HG03159 (cell line): ENCODE results near the gene FYB1.

Source experiments
- ATAC-seq: cut with Tn5 transposase; IDR thresholded peaks from one replicate; pipeline ENCODE4 v1.9.1; 2021; ENCODE audit warnings: mild to moderate bottlenecking, moderate library complexity; ENCODE audit not compliant: unreplicated experiment

The FYB1 gene

GRCh38 chr5:39099831-39100230 is 119.5 kb downstream of the FYB1 start:
- no peak for ATAC-seq

GRCh38 chr5:39093352-39093751 is 126.0 kb downstream of the FYB1 start:
- ATAC-seq = no peak

GRCh38 chr5:39092581-39093351 is 126.6 kb downstream of the FYB1 start:
- no peak for ATAC-seq

GRCh38 chr5:39091940-39092580 is 127.3 kb downstream of the FYB1 start:
- ATAC-seq = no peak

GRCh38 chr5:39083968-39084367 is 135.4 kb downstream of the FYB1 start:
- no peak for ATAC-seq

- ATAC-seq = no peak
Observed at GRCh38 chr5:39082995-39083394, 136.4 kb downstream of the FYB1 start.

- ATAC-seq = no peak
Observed at GRCh38 chr5:39080597-39081204, 138.7 kb downstream of the FYB1 start.

- no peak for ATAC-seq
Observed at GRCh38 chr5:39080168-39080567, 139.2 kb downstream of the FYB1 start.

- ATAC-seq = no peak
Observed at GRCh38 chr5:39079147-39079546, 140.2 kb downstream of the FYB1 start.

- peak; percentile 26 for ATAC-seq
Observed at GRCh38 chr5:39076757-39077728, 142.3 kb downstream of the FYB1 start.

GRCh38 chr5:39076101-39076756 is 143.1 kb downstream of the FYB1 start:
- no peak for ATAC-seq

GRCh38 chr5:39074017-39074814 is 145.1 kb downstream of the FYB1 start, which contains the start of gene RICTOR:
Gene RICTOR, minus strand, starts transcription at chr5:39074399. Its CDS starts 22 bp downstream, at chr5:39074377.
- ATAC-seq = peak; percentile 70

- peak; percentile 21 for ATAC-seq
Observed at GRCh38 chr5:39073767-39074016, 145.7 kb downstream of the FYB1 start.

- peak; percentile 36 for ATAC-seq
Observed at GRCh38 chr5:39072925-39073766, 146.2 kb downstream of the FYB1 start.

- ATAC-seq = no peak
Observed at GRCh38 chr5:39068099-39068498, 151.3 kb downstream of the FYB1 start.

- ATAC-seq = no peak
Observed at GRCh38 chr5:39064450-39064849, 154.9 kb downstream of the FYB1 start.

GRCh38 chr5:39063037-39063436 is 156.3 kb downstream of the FYB1 start:
- ATAC-seq = no peak

- no peak for ATAC-seq
Observed at GRCh38 chr5:39062530-39062929, 156.8 kb downstream of the FYB1 start.

GRCh38 chr5:39062104-39062503 is 157.3 kb downstream of the FYB1 start:
- ATAC-seq = no peak
